ENCODE results near the gene BAX.

BAX gene

GRCh38 chr19:48943081-48943480 lies 11.6 kb upstream of the BAX start:
- H3K4me1 ChIP-seq (ENCODE audit: insufficient read depth, low read length) = peaks cover 4% of the 10 kb centered on the region
- no peaks in the 10 kb centered on the region for H3K27me3 ChIP-seq (ENCODE audit: insufficient read depth, low read length)
- H3K9me3 ChIP-seq (ENCODE audit: low read length) = peaks cover 5% of the 10 kb centered on the region
- no peak overlapping the region for H2AFZ ChIP-seq (ENCODE audit: low read depth, low read length)
- no peaks in the 10 kb centered on the region for H3K36me3 ChIP-seq (ENCODE audit: insufficient read depth, low read length)
- no peak overlapping the region for H3K4me3 ChIP-seq (ENCODE audit: low read length)

DNA sequence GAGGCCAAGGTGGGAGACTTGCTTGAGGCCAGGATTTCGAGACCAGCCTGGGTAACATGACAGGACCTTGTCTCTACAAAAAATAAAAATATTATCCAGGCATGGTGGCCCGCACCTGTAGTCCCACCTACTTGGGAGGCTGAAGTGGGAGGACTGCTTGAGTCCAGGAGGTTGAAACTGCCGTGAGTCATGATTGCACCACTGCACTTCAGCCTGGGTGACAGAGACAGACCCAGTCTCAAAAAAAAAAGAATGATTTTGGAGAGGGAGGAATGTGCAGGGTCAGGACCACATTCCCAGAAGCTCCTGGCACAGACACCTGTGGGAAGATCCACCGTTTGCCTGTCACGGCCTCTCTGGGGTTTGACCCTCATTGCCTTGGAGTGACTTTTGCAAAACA lies 9.3 kb upstream of the BAX start:
- Histone ChIP-seq H3K4me3 (ENCODE audit: low read length) (no peak overlapping the region), H3K9me3 (ENCODE audit: low read length) (peaks cover 7% of the 10 kb centered on the region)

DNA sequence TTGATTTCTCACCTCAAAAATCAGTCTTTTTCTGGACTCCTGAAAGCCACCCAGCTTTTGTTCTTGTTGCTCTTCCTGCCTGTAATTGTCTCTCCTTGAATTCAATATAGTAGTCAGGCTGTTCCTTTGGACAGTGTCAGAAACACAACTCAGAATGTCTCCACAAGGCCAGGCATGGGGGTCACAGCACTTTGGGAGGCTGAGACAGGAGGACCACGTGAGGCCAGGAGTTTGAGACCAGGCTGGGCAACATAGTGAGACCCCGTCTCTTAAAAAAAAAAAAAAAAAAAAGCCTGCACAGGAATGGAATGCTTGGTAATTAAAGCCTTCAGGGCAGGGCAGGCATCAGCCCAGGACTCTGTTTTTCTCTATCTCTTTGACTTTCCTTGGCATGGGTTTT lies 8.9 kb upstream of the BAX start:
- Histone ChIP-seq H3K36me3 (ENCODE audit: insufficient read depth, low read length) (no peaks in the 10 kb centered on the region), H3K4me1 (ENCODE audit: insufficient read depth, low read length) (peaks cover 4% of the 10 kb centered on the region), H3K27me3 (ENCODE audit: insufficient read depth, low read length) (no peaks in the 10 kb centered on the region), H3K4me3 (ENCODE audit: low read length) (no peak overlapping the region), H3K9me3 (ENCODE audit: low read length) (peaks cover 7% of the 10 kb centered on the region), H2AFZ (ENCODE audit: low read depth, low read length) (no peak overlapping the region)

More for the DNA sequence above, 9.3 kb upstream of the BAX start:
- H3K27me3 ChIP-seq (ENCODE audit: insufficient read depth, low read length) = no peaks in the 10 kb centered on the region
- no peak overlapping the region for H2AFZ ChIP-seq (ENCODE audit: low read depth, low read length)
- H3K4me1 ChIP-seq (ENCODE audit: insufficient read depth, low read length) = peaks cover 4% of the 10 kb centered on the region
- no peaks in the 10 kb centered on the region for H3K36me3 ChIP-seq (ENCODE audit: insufficient read depth, low read length)

DNA sequence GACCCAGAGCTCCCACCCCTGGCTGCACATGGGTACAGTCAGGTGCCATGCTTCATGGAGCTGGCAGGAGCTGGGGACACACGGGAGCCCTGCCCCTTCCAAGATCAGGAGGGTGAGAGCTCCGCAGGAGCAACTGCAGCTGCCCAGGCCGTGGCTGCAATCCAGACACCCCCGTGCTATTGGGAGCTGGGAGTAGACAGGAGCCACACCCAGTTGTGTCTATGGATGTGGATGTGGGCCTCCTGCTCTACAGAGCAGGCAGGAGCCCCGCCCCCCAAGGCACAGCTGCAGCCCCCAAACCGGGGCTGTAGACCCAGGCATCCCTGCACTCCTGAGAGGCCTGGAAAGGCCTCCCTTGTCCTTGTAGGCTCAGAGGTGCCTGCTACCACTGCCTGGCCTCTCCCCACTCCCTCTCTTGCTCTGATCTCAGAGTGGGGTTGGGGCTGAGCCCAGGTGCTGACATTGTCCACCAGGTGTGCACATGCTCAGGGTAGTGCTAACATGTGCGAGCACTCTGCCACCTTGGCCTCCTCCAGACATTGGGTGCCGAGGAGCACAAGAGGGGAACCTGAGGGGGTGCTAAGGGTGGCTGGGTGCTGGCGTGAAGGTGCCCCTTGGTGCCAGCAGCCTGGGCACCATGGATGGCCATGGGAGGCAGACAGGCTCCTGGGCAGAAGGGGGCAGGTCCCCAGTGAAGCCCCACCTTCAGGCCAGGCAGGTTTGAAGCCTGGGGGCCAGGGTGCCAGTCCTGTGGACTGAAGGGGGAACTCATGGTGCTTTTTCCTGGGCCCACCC lies 8.0 kb upstream of the BAX start:
- Histone ChIP-seq H3K4me1 (ENCODE audit: insufficient read depth, low read length) (peaks cover 4% of the 10 kb centered on the region), H2AFZ (ENCODE audit: low read depth, low read length) (no peak overlapping the region), H3K9me3 (ENCODE audit: low read length) (peaks cover 7% of the 10 kb centered on the region), H3K4me3 (ENCODE audit: low read length) (no peak overlapping the region), H3K27me3 (ENCODE audit: insufficient read depth, low read length) (no peaks in the 10 kb centered on the region), H3K36me3 (ENCODE audit: insufficient read depth, low read length) (no peaks in the 10 kb centered on the region)

- Histone ChIP-seq H3K9me3 (ENCODE audit: low read length) (peaks cover 7% of the 10 kb centered on the region), H3K36me3 (ENCODE audit: insufficient read depth, low read length) (no peaks in the 10 kb centered on the region), H3K27me3 (ENCODE audit: insufficient read depth, low read length) (no peaks in the 10 kb centered on the region), H3K4me1 (ENCODE audit: insufficient read depth, low read length) (peaks cover 4% of the 10 kb centered on the region), H2AFZ (ENCODE audit: low read depth, low read length) (no peak overlapping the region), H3K4me3 (ENCODE audit: low read length) (no peak overlapping the region)
Observed at GRCh38 chr19:48947258-48947542, 7.5 kb upstream of the BAX start.

DNA sequence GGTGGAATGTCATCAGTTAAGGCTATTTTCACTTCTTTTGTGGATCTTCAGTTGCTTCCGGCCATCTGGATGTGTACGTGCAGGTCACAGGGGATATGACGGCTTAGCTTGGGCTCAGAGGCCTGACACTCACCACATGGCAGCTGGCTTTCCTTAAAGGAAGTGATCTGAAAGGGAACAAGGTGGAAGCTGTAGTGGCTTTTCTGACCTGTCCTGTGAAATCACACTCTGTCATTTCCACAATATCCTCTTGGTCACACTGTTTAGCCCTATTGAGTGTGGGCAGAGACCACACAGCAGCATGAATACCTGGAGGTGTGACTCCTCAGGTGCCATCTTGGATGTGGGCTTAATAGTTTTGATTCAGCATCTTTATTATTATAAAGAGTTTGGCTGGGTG lies 4.5 kb upstream of the BAX start:
- Histone ChIP-seq H3K9me3 (ENCODE audit: low read length) (peaks cover 7% of the 10 kb centered on the region), H3K27me3 (ENCODE audit: insufficient read depth, low read length) (no peaks in the 10 kb centered on the region), H3K4me1 (ENCODE audit: insufficient read depth, low read length) (peaks cover 3% of the 10 kb centered on the region), H2AFZ (ENCODE audit: low read depth, low read length) (no peak overlapping the region), H3K36me3 (ENCODE audit: insufficient read depth, low read length) (no peaks in the 10 kb centered on the region), H3K4me3 (ENCODE audit: low read length) (no peak overlapping the region)

GRCh38 chr19:48950830-48951519 lies 3.7 kb upstream of the BAX start:
- Histone ChIP-seq H3K4me1 (ENCODE audit: insufficient read depth, low read length) (peaks cover 11% of the 10 kb centered on the region), H3K36me3 (ENCODE audit: insufficient read depth, low read length) (no peaks in the 10 kb centered on the region), H3K4me3 (ENCODE audit: low read length) (no peak overlapping the region), H3K27me3 (ENCODE audit: insufficient read depth, low read length) (no peaks in the 10 kb centered on the region), H2AFZ (ENCODE audit: low read depth, low read length) (no peak overlapping the region), H3K9me3 (ENCODE audit: low read length) (peaks cover 7% of the 10 kb centered on the region)

DNA sequence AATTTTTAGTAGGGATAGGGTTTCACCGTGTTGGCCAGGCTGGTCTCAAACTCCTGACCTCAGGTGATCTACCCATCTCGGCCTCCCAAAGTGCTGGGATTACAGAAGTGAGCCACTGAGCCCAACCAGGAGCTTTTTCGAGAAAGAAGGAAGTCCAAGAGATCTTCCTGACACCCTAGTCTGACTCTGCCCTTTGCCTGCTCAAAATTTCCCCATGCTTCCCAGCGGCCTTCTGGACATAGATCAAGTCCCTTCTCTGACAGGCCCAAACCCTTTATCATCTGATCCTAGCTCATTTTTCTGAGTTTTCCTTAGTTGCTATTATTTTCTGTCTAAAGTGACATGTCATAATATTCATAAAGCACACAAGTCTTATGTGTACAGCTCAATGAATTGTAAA lies 1.5 kb upstream of the BAX start:
- no peak overlapping the region for H3K4me3 ChIP-seq (ENCODE audit: low read length)
- H3K9me3 ChIP-seq (ENCODE audit: low read length) = peaks cover 2% of the 10 kb centered on the region
- H3K36me3 ChIP-seq (ENCODE audit: insufficient read depth, low read length) = peaks cover 13% of the 10 kb centered on the region
- H3K27me3 ChIP-seq (ENCODE audit: insufficient read depth, low read length) = no peaks in the 10 kb centered on the region
- H3K4me1 ChIP-seq (ENCODE audit: insufficient read depth, low read length) = peaks cover 15% of the 10 kb centered on the region
- H2AFZ ChIP-seq (ENCODE audit: low read depth, low read length) = no peak overlapping the region

DNA sequence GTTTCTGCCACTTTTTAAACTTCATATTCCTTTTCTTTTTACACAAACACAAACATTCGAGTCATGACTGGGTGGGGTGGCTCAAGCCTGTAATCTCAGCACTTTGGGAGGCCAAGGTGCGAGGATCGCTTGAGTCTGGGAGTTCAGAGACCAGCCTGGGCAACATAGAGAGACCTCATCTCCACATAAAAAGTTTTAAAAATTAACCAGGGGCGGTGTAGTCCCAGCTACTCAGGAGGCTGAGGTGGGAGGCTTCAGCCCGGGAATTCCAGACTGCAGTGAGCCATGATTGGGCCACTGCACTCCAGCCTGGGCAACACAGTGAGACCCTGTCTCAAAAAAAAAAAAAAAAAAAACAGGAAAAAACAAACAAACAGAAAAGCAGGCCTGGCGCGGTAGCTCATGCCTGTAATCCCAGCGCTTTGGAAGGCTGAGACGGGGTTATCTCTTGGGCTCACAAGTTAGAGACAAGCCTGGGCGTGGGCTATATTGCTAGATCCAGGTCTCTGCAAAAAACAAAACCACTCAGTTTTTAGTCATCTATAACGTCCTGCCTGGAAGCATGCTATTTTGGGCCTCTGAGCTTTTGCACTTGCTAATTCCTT lies 583 bp upstream of the BAX start:
- no peaks in the 10 kb centered on the region for H3K27me3 ChIP-seq (ENCODE audit: insufficient read depth, low read length)
- H3K4me3 ChIP-seq (ENCODE audit: low read length) = peak overlapping the region; percentile 97
- H3K9me3 ChIP-seq (ENCODE audit: low read length) = no peaks in the 10 kb centered on the region
- peaks cover 15% of the 10 kb centered on the region for H3K4me1 ChIP-seq (ENCODE audit: insufficient read depth, low read length)
- peak overlapping the region; percentile 85 for H2AFZ ChIP-seq (ENCODE audit: low read depth, low read length)
- H3K36me3 ChIP-seq (ENCODE audit: insufficient read depth, low read length) = peaks cover 13% of the 10 kb centered on the region

DNA sequence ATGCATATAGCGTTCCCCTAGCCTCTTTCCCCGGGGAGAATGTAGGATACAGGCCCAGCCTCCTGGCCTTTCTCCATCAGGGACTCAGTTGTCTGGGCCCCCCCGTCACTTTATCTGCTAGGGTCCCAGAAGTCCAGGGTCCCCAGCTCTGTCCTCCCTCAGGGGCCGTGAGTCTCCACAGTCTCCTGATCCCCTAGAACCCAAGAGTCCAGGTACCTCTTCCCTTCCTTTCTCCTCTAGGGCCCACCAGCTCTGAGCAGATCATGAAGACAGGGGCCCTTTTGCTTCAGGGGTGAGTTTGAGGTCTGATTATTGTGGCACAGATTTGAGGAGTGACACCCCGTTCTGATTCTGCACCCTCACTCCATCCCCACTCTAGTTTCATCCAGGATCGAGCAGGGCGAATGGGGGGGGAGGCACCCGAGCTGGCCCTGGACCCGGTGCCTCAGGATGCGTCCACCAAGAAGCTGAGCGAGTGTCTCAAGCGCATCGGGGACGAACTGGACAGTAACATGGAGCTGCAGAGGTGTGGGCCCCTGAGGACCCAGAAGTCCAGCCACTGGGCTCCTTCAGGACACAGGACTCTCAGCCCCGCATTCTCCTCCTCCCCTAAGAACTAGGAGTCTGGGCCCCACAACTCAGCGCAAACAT lies 758 bp downstream of the BAX start:
- peaks cover 13% of the 10 kb centered on the region for H3K36me3 ChIP-seq (ENCODE audit: insufficient read depth, low read length)
- no peak overlapping the region for H2AFZ ChIP-seq (ENCODE audit: low read depth, low read length)
- peaks cover 15% of the 10 kb centered on the region for H3K4me1 ChIP-seq (ENCODE audit: insufficient read depth, low read length)
- no peaks in the 10 kb centered on the region for H3K9me3 ChIP-seq (ENCODE audit: low read length)
- H3K4me3 ChIP-seq (ENCODE audit: low read length) = peak overlapping the region; percentile 97
- no peaks in the 10 kb centered on the region for H3K27me3 ChIP-seq (ENCODE audit: insufficient read depth, low read length)

DNA sequence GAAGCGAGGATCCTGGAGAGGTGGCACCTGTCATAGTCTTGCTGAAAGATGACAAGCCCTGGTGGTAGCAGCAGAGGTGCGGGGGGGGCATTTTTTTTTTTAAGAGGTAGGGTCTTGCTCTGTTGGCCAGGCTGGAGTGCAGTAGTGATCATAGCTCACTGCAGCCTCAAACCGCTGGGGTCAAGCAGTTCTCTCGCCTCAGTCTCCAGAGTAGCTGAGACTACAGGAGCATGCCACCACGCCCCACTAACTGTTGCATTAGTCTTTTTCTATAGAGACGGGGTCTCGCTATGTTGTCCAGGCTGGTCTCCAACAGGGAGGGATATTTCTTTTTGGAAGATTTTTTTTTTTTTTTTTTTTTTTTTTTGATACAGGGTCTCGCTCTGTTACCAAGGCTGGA lies 3.3 kb downstream of the BAX start:
- peaks cover 13% of the 10 kb centered on the region for H3K36me3 ChIP-seq (ENCODE audit: insufficient read depth, low read length)
- no peak overlapping the region for H3K4me3 ChIP-seq (ENCODE audit: low read length)

DNA sequence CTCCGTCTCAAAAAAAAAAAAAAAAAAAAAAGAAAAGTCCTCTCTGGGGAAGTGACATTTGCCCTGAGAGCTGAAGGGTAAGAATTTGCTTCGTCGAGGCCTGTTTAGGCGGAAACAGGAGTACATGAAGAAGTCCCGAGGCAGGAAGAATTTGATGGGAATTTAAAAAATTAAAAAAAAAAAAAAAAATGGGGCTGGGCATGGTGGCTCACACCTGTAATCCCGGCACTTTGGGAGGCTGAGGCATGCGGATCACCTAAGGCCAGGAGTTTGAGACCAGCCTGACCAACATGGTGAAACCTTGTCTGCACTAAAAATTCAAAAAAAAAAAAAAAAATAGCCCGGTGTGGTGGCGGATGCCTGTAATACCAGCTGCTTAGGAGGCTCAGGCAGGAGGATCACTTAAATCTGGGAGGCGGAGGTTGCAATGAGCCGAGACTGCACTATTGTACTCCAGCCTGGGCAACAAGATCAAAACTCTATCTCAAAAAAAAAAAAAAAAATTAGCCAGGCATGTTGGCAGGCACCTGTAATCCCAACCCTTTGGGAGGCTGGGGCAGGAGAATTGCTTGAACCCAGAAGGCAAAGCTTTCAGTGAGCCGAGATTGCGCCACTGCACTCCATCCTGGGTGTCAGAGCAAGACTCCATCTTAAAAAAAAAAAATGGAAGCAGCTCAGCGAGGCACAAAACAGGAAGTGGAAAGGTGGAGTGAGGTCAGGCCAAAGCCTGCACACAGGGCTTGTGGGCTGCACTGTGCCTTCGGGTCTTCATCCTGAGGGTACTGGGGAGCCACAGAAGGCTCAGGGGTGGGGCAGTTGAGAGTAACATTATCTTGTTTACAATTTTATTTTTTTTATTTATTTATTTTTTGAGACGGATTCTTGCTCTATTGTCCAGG lies 4.9 kb downstream of the BAX start:
- H2AFZ ChIP-seq (ENCODE audit: low read depth, low read length) = no peak overlapping the region
- H3K27me3 ChIP-seq (ENCODE audit: insufficient read depth, low read length) = no peaks in the 10 kb centered on the region
- peaks cover 28% of the 10 kb centered on the region for H3K4me1 ChIP-seq (ENCODE audit: insufficient read depth, low read length)
- H3K36me3 ChIP-seq (ENCODE audit: insufficient read depth, low read length) = peaks cover 13% of the 10 kb centered on the region
- no peak overlapping the region for H3K4me3 ChIP-seq (ENCODE audit: low read length)
- no peaks in the 10 kb centered on the region for H3K9me3 ChIP-seq (ENCODE audit: low read length)

More for the DNA sequence above, 3.3 kb downstream of the BAX start:
- Histone ChIP-seq H3K9me3 (ENCODE audit: low read length) (no peaks in the 10 kb centered on the region), H3K27me3 (ENCODE audit: insufficient read depth, low read length) (no peaks in the 10 kb centered on the region), H2AFZ (ENCODE audit: low read depth, low read length) (no peak overlapping the region), H3K4me1 (ENCODE audit: insufficient read depth, low read length) (peaks cover 15% of the 10 kb centered on the region)
